Measurements from ENCODE around the gene C6orf89. TPM values are rescaled to one million over a fixed set of nuclear protein-coding genes. Genes with fewer than 3 reads are reported as not detected.

C6orf89 gene
- total RNA-seq, 1 donor from 2014 or later, result 76.4 TPM

GRCh38 chr6:36955671-36956445 is 70.1 kb downstream of the C6orf89 start:
- no peak for DNase-seq

GRCh38 chr6:36956446-36956820 is 70.7 kb downstream of the C6orf89 start:
- H3K4me3 ChIP-seq, result peak overlapping the region; percentile 48
- H3K27ac ChIP-seq (replicated peaks), result peak overlapping the region; percentile 52

More at GRCh38 chr6:36955671-36956445, 70.1 kb downstream of the C6orf89 start:
- Histone ChIP-seq H3K27ac (replicated peaks) (peak overlapping the region; percentile 52), H3K4me1 (peaks cover 37% of the 10 kb centered on the region), H3K4me3 (peak overlapping the region; percentile 48), H3K9me3 (replicated peaks) (no peaks in the 10 kb centered on the region), H3K36me3 (no peaks in the 10 kb centered on the region), H3K27me3 (ENCODE audit: low read depth) (no peaks in the 10 kb centered on the region)
- intact Hi-C loops (cut with micrococcal nuclease), result no loop called here
- TF ChIP-seq CTCF (IDR thresholded peaks at IDR 0.05; ENCODE audit: borderline replicate concordance), result no peak

GRCh38 chr6:36957773-36958271 is 72.1 kb downstream of the C6orf89 start:
- Histone ChIP-seq H3K4me1 (peaks cover 44% of the 10 kb centered on the region), H3K4me3 (no peak overlapping the region), H3K27me3 (ENCODE audit: low read depth) (no peaks in the 10 kb centered on the region), H3K27ac (replicated peaks) (peak overlapping the region; percentile 18), H3K36me3 (no peaks in the 10 kb centered on the region), H3K9me3 (replicated peaks) (no peaks in the 10 kb centered on the region)
- intact Hi-C loops (cut with micrococcal nuclease), result no loop called here
- no peak for DNase-seq
- no peak for TF ChIP-seq CTCF (IDR thresholded peaks at IDR 0.05; ENCODE audit: borderline replicate concordance)

More at GRCh38 chr6:36956446-36956820, 70.7 kb downstream of the C6orf89 start:
- Histone ChIP-seq H3K27me3 (ENCODE audit: low read depth) (no peaks in the 10 kb centered on the region), H3K4me1 (peaks cover 43% of the 10 kb centered on the region), H3K9me3 (replicated peaks) (no peaks in the 10 kb centered on the region), H3K36me3 (no peaks in the 10 kb centered on the region)
- DNase-seq, result no peak
- intact Hi-C loops (cut with micrococcal nuclease), result no loop called here
- no peak for TF ChIP-seq CTCF (IDR thresholded peaks at IDR 0.05; ENCODE audit: borderline replicate concordance)

GRCh38 chr6:36958775-36959554 is 73.2 kb downstream of the C6orf89 start:
- DNase-seq, result no peak
- intact Hi-C loops (cut with micrococcal nuclease), result no loop called here

More at GRCh38 chr6:36958775-36959554, 73.2 kb downstream of the C6orf89 start:
- no peaks in the 10 kb centered on the region for H3K36me3 ChIP-seq
- TF ChIP-seq CTCF (IDR thresholded peaks at IDR 0.05; ENCODE audit: borderline replicate concordance), result no peak
- peaks cover 53% of the 10 kb centered on the region for H3K4me1 ChIP-seq
- no peak overlapping the region for H3K4me3 ChIP-seq
- no peaks in the 10 kb centered on the region for H3K27me3 ChIP-seq (ENCODE audit: low read depth)
- no peaks in the 10 kb centered on the region for H3K9me3 ChIP-seq (replicated peaks)
- H3K27ac ChIP-seq (replicated peaks), result no peak overlapping the region
